ENCODE results near the gene INPP5K.

DNA sequence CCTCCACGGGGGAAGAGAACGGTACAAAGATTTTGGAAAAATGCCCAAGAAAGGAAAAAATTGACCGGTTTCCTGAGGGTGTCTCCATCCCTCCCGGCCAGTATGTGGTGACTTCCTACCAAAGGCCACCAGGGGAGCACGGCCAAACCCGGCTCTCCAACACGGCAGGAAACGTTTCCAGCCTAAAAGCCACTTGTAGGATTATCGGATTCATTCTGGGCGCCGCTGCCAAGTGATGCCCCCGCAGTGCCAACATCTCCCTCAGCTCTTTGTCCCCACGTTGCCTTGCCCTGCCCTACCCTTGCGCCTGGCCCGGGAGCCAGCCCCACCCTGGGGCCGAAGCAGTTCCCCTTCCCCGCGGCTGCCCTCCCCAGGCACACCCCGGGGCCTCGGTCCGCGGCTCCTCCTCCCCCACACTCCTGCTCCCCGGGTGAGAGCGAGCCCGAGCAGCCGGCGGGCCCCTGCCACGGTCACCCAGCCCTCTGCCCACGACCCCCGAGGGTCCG, 61.1 kb downstream of the INPP5K start:
- no peak for TF ChIP-seq SUZ12 (IDR thresholded peaks at IDR 0.05)
- TF ChIP-seq LEF1 (IDR thresholded peaks at IDR 0.05; ENCODE audit: borderline replicate concordance): no peak
- no peak for TF ChIP-seq TARDBP (IDR thresholded peaks at IDR 0.05)
- no peak for TF ChIP-seq SP1 (IDR thresholded peaks at IDR 0.05)
- TF ChIP-seq ELF4 (IDR thresholded peaks at IDR 0.05): no peak

Measured in HEK293T (cell line).